Adrenal gland (tissue), 5 donors: ENCODE results near the gene HOXD9.

ENCODE experiments used
- POLR2A ChIP-seq, 2 donors: fragments of 450-650 bp; IDR thresholded peaks; one replicate each; pipeline ENCODE4 v1.6.1; 2017; ENCODE audit warnings: antibody characterized with exemption in 2 of 2, mild to moderate bottlenecking in 2 of 2, moderate library complexity in 1 of 2
- TF ChIP-seq, protein P1 (sequence below), 6 experiments: fragments of 450-650 bp in 4 of 6; fragments of 200-600 bp in 2 of 6; sonication (generic) in 1 of 6; IDR thresholded peaks; 1 replicate in 5 of 6; 2 replicates in 1 of 6; pipeline versions ENCODE4 v1.5.1 to v1.8.0; 2016 to 2021; ENCODE audit warnings: antibody characterized with exemption in 6 of 6, mild to moderate bottlenecking in 2 of 6, moderate library complexity in 1 of 6
- donor health status: DM: no; HTN: no; CAD: no.

DNA sequence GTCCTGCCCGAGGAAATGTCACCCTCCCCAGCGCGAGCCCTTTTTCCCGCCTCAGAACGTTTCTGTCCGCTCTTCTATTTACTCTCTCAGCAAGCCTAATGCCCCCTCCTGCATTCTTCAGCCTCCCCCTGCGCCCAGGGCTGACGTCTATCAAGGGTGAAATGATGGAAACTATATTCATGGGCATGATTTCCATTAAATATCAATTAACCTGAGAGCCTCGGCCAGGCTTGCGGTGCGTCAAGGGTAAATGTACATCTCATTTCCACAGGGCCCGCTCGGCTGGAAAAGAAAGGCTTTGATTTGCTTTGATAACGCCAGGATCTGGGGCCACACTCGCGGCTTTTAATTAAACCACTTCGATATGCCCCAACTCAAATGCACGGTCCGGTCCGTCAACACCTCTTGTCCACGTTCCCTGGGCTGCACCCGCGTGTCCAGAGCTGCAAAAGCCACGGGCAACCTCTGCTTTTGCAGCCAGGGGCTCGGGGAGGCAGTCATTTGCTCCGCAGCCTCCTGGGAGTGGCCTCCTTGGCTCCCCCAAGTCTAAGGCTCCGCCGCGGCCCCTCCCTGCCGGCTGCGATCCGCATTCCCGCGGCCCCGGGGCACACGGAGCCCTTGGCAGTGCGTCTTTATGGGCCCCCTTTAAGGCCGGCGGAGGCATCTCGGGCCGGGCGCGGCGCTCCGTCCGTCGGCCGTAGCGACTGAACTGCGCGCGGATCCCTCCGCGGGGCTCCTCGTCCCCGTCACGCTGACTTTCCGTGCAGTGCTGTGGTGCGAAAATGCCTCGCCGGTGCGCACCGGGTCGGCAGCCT, 6.7 kb downstream of the HOXD9 start, which contains the start of gene HOXD8:
- TF ChIP-seq, protein P1, sequence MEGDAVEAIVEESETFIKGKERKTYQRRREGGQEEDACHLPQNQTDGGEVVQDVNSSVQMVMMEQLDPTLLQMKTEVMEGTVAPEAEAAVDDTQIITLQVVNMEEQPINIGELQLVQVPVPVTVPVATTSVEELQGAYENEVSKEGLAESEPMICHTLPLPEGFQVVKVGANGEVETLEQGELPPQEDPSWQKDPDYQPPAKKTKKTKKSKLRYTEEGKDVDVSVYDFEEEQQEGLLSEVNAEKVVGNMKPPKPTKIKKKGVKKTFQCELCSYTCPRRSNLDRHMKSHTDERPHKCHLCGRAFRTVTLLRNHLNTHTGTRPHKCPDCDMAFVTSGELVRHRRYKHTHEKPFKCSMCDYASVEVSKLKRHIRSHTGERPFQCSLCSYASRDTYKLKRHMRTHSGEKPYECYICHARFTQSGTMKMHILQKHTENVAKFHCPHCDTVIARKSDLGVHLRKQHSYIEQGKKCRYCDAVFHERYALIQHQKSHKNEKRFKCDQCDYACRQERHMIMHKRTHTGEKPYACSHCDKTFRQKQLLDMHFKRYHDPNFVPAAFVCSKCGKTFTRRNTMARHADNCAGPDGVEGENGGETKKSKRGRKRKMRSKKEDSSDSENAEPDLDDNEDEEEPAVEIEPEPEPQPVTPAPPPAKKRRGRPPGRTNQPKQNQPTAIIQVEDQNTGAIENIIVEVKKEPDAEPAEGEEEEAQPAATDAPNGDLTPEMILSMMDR (IDR thresholded peaks at IDR 0.05): peak in 2 of 6 experiments; percentile 19 to 25
- TF ChIP-seq POLR2A (IDR thresholded peaks at IDR 0.05): peak; percentile 1 to 22
